Measurements from ENCODE around the gene MRM2. TPM values are rescaled to one million over a fixed set of nuclear protein-coding genes. Genes with fewer than 3 reads are reported as not detected.

Gene MRM2
- 18.2 and 20.4 TPM in 2 replicates for total RNA-seq

DNA sequence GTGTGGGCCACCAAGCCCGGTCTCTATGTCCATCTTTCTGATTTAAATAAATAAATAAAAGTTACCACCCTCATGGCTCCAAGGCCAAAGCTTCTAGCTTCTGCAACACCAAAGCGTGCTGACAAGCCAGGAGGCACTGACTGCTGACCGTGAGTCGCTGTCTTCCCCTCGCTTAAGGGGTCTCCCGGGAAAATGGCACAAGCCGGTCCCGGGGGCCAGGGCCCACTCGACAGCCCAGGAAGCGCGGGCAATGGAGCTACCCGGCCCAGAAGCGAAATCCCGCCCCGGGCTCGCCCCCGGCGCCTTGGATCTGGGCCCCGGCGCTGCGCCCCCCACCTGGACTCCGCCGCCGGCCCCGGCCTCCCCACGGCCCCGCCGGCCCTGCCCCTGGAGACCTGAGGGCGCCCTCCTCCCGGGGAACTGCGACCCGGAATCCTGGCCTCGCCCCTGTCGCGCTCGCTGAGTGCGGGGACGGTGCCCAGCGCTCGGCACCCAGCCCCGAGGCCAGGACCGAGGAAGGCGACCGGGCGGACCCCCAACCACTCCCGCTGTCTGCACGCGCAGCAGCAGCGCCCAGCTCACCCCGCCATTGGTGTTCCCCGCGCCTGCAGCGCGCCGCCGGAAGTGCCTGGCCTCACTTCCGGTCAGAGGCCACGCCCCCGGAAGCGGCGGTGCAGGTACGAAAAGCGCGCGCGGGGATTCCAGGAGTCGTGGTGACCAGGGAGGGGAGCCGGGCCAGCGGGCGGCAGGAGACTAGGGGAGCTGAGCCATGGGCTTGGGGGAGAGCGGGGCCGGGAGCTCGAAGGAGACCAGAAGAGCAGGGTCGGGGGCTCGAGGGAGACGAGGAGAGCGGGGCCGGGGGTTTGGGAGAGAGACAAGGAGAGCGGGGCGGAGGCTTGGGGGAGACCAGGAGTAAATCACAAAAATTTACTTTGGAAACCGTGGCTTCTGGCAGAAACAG lies at the start of gene MRM2, which contains the start of gene NUDT1:
Gene MRM2, minus strand, starts transcription at position 626 of the 961 bp plus-strand sequence. Its CDS starts 36 bp downstream, at position 590.
Gene NUDT1, plus strand, starts transcription at position 647 of the 961 bp plus-strand sequence. CDS start 2,349 bp downstream, outside the sequence.

DNA sequence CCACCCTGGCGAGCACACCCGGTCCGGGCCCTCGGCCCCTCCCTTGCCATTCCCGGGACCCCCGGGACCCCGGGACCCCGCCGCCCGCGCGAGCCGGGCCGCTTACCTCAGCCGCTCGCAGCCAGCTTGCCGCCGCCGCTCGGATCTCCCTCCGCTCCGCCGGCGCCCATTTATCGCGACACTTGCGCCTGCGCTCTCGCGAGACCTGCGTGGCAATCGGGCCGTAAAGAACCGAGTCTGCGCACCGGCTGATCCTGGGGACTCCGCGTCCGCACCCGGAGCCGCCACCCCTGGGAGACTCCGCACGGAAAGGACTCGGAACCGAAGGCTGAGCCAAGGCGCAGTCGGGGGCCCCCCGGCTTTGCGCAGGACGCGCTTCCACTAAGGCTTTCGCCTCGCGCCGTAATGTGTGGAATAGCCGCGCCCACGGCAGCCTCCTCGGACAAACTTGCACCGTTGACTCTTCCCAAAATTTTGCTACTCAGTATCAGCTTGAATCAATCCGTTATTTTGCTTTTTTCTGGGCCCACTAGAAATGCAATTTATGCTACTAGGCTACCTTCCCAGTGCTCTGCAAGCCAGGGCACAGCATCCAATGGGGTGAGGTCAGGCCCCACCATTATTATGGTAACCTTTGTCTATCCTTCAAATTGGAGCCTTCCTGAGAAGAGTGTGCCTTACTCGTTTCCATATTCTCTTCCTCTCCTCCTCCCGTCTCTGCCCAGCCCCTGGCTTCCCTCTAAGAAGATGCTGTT lies 9.1 kb downstream of the MRM2 start, which contains the start of gene MAD1L1:
Gene MAD1L1, minus strand, starts transcription at position 180 of the 755 bp plus-strand sequence. CDS start 2,812 bp downstream, outside the sequence.

Other genes with a start within 250 kb of the MRM2 start
- gene MAD1L1, start 9.3 kb downstream of the MRM2 start, total RNA-seq = 53.3 and 55.3 TPM in 2 replicates
- gene NUDT1, start within 50 bp of the MRM2 start, total RNA-seq = 73.5 and 81.0 TPM in 2 replicates
- 34.2 and 58.2 TPM in 2 replicates for gene SNX8, start 72.2 kb upstream of the MRM2 start, total RNA-seq
- gene EIF3B, start 112.6 kb upstream of the MRM2 start, total RNA-seq = 157 TPM in 2 replicates
- gene CHST12, start 161.4 kb upstream of the MRM2 start, total RNA-seq = 10.5 and 15.9 TPM in 2 replicates
- not detected in 2 replicates for gene GRIFIN, start 234.2 kb upstream of the MRM2 start, total RNA-seq

Data from myometrial cell (primary cell).